DND-41 (cell line): ENCODE results near the gene MKRN3.

Source experiments
- CTCF ChIP-seq: IDR thresholded peaks from 2 replicates; pipeline ENCODE4 v1.5.1; 2012; ENCODE audit warnings: borderline replicate concordance, low read length, moderate library complexity, mild to moderate bottlenecking; ENCODE audit not compliant: poor library complexity, severe bottlenecking; ENCODE audit errors: extremely low read depth
- EZH2 ChIP-seq: IDR thresholded peaks from 3 replicates; pipeline ENCODE4 v1.6.1; 2012; ENCODE audit warnings: borderline replicate concordance, low read depth, mild to moderate bottlenecking, moderate library complexity, low read length, inconsistent platforms; ENCODE audit not compliant: severe bottlenecking

GRCh38 chr15:23602124-23602523, 36.6 kb downstream of the MKRN3 start:
- no peak for TF ChIP-seq EZH2
- TF ChIP-seq CTCF, result no peak
